GM10847 (cell line): ENCODE data around the gene HJURP.

Source experiments
- POLR2A ChIP-seq: IDR thresholded peaks from 2 replicates; pipeline ENCODE4 v1.6.1; 2011; ENCODE audit not compliant: insufficient read length; ENCODE audit errors: extremely low read depth

Gene HJURP

GRCh38 chr2:233799087-233799665 is 55.2 kb downstream of the HJURP start:
- TF ChIP-seq POLR2A: no peak

GRCh38 chr2:233798335-233799086 is 55.8 kb downstream of the HJURP start:
- no peak for TF ChIP-seq POLR2A

GRCh38 chr2:233796254-233796653 is 58.1 kb downstream of the HJURP start:
- TF ChIP-seq POLR2A: no peak

- no peak for TF ChIP-seq POLR2A
These were observed 58.6 kb downstream of the HJURP start for GRCh38 chr2:233795735-233796171.

- no peak for TF ChIP-seq POLR2A
These were observed 60.1 kb downstream of the HJURP start for GRCh38 chr2:233794128-233794658.

GRCh38 chr2:233793465-233794127 is 60.7 kb downstream of the HJURP start:
- TF ChIP-seq POLR2A: no peak

GRCh38 chr2:233792720-233793119 is 61.6 kb downstream of the HJURP start:
- TF ChIP-seq POLR2A: no peak

GRCh38 chr2:233791883-233792329 is 62.4 kb downstream of the HJURP start:
- TF ChIP-seq POLR2A: no peak

- TF ChIP-seq POLR2A: no peak
These were observed 63.0 kb downstream of the HJURP start for GRCh38 chr2:233791151-233791882.

- TF ChIP-seq POLR2A: no peak
These were observed 64.8 kb downstream of the HJURP start for GRCh38 chr2:233789554-233789953.
